ENCODE measurements around the gene WNK2. TPM values are rescaled to one million over a fixed set of nuclear protein-coding genes. Genes with fewer than 3 reads are reported as not detected.
"Not testable (repeated sequence)": the region's sequence is repeated elsewhere in the genome, so short reads cannot be mapped to it uniquely, and the experiment has no call there.

Gene WNK2
- total and polyA plus RNA-seq, 4 donors, result 0.13 to 3.7 (median 2.9) TPM

GRCh38 chr9:93143830-93144530 lies 40.0 kb upstream of the WNK2 start:
- DNase-seq, result peak; percentile 58 to 81
- H3K27me3 ChIP-seq (ENCODE audit: control insufficient read depth in 1 of 2, insufficient read depth in 2 of 2, low read length in 1 of 2), result no peaks in the 10 kb centered on the region
- no peaks in the 10 kb centered on the region for H3K9me3 ChIP-seq (ENCODE audit: control insufficient read depth, low read length)
- no peaks in the 10 kb centered on the region for H3K4me1 ChIP-seq (ENCODE audit: control insufficient read depth in 1 of 2, insufficient read depth in 2 of 2, low read length in 2 of 2)
- no peaks in the 10 kb centered on the region for H3K36me3 ChIP-seq (ENCODE audit: control insufficient read depth in 1 of 2, insufficient read depth in 2 of 2, low read length in 1 of 2)
- intact Hi-C loops (cut with DNase I), result no loop called here
- peak; percentile 77 for ATAC-seq (ENCODE audit: low FRiP score)
- peak overlapping the region in 1 of 2 donors; percentile 52 for H3K27ac ChIP-seq (ENCODE audit: low read depth in 1 of 2, low read length in 2 of 2)
- 24 to 25% methylated on average over 15 of the region's 15 CpGs for WGBS, 2 donors
- H3K4me3 ChIP-seq (ENCODE audit: low read length in 2 of 2), result no peak overlapping the region

GRCh38 chr9:93146696-93147095 lies 37.2 kb upstream of the WNK2 start:
- 88 to 93% methylated on average over 6 of the region's 6 CpGs for WGBS, 2 donors
- ATAC-seq (ENCODE audit: low FRiP score); intact Hi-C loops (cut with DNase I); DNase-seq; H3K27me3 ChIP-seq (ENCODE audit: control insufficient read depth in 1 of 2, insufficient read depth in 2 of 2, low read length in 1 of 2); H3K4me1 ChIP-seq (ENCODE audit: control insufficient read depth in 1 of 2, insufficient read depth in 2 of 2, low read length in 2 of 2); H3K9me3 ChIP-seq (ENCODE audit: control insufficient read depth, low read length); H3K27ac ChIP-seq (ENCODE audit: low read depth in 1 of 2, low read length in 2 of 2); H3K36me3 ChIP-seq (ENCODE audit: control insufficient read depth in 1 of 2, insufficient read depth in 2 of 2, low read length in 1 of 2); H3K4me3 ChIP-seq (ENCODE audit: low read length in 2 of 2): not testable (repeated sequence)

DNA sequence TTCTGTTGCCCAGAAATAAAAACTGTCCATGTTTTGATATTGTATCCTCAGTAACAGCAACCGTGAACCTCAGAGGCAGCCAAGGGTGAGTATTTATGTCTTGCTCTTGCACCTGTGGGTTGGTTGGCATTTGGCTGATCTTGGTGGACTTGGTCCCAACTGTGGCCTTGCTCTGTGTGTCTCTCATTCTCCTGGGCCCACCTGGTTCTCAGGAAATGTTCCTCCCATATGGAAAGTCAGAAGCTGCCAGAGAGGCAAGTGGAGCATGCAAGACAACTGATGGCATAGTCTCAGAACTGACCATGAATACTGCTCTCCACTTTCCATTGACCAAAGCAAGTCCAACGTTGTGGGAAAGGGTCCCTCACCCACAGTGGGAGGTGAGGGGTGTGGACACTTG lies 36.3 kb upstream of the WNK2 start:
- Histone ChIP-seq H3K4me3 (ENCODE audit: low read length in 2 of 2) (no peak overlapping the region), H3K4me1 (ENCODE audit: control insufficient read depth in 1 of 2, insufficient read depth in 2 of 2, low read length in 2 of 2) (no peaks in the 10 kb centered on the region), H3K27me3 (ENCODE audit: control insufficient read depth in 1 of 2, insufficient read depth in 2 of 2, low read length in 1 of 2) (no peaks in the 10 kb centered on the region), H3K9me3 (ENCODE audit: control insufficient read depth, low read length) (no peaks in the 10 kb centered on the region), H3K27ac (ENCODE audit: low read depth in 1 of 2, low read length in 2 of 2) (no peak overlapping the region), H3K36me3 (ENCODE audit: control insufficient read depth in 1 of 2, insufficient read depth in 2 of 2, low read length in 1 of 2) (no peaks in the 10 kb centered on the region)
- DNase-seq (no peak), ATAC-seq (ENCODE audit: low FRiP score) (no peak)
- intact Hi-C loops (cut with DNase I), result no loop called here
- 76 to 78% methylated on average over 2 of the region's 2 CpGs for WGBS, 2 donors

GRCh38 chr9:93148721-93149120 lies 35.2 kb upstream of the WNK2 start:
- 93 to 95% methylated on average over 2 of the region's 2 CpGs for WGBS, 2 donors
- no peak overlapping the region for H3K4me3 ChIP-seq (ENCODE audit: low read length in 2 of 2)
- H3K9me3 ChIP-seq (ENCODE audit: control insufficient read depth, low read length), result no peaks in the 10 kb centered on the region
- no peak for ATAC-seq (ENCODE audit: low FRiP score)
- no peaks in the 10 kb centered on the region for H3K4me1 ChIP-seq (ENCODE audit: control insufficient read depth in 1 of 2, insufficient read depth in 2 of 2, low read length in 2 of 2)
- no peak for DNase-seq
- intact Hi-C loops (cut with DNase I), result no loop called here
- no peaks in the 10 kb centered on the region for H3K36me3 ChIP-seq (ENCODE audit: control insufficient read depth in 1 of 2, insufficient read depth in 2 of 2, low read length in 1 of 2)
- no peak overlapping the region for H3K27ac ChIP-seq (ENCODE audit: low read depth in 1 of 2, low read length in 2 of 2)
- H3K27me3 ChIP-seq (ENCODE audit: control insufficient read depth in 1 of 2, insufficient read depth in 2 of 2, low read length in 1 of 2), result no peaks in the 10 kb centered on the region

DNA sequence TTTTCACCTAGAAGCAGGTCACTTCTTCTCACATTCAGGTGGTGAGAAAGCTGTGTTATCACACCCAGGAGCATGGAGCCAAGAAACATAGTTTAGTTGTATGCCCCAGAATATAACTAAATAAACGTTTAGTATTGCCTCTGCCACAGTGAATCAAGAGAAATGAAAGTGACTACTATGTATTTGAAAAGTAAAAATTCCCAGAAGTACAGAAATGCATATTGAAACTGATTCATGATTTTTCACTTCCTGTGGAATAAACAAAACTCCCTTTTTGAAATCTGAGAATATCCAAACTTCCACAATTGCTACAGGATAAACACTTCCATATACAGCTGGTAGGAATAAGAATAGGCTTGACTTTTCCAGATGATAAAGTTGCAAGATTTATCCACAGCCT lies 34.6 kb upstream of the WNK2 start:
- Histone ChIP-seq H3K27me3 (ENCODE audit: control insufficient read depth in 1 of 2, insufficient read depth in 2 of 2, low read length in 1 of 2) (no peaks in the 10 kb centered on the region), H3K36me3 (ENCODE audit: control insufficient read depth in 1 of 2, insufficient read depth in 2 of 2, low read length in 1 of 2) (no peaks in the 10 kb centered on the region), H3K4me3 (ENCODE audit: low read length in 2 of 2) (no peak overlapping the region), H3K4me1 (ENCODE audit: control insufficient read depth in 1 of 2, insufficient read depth in 2 of 2, low read length in 2 of 2) (no peaks in the 10 kb centered on the region), H3K9me3 (ENCODE audit: control insufficient read depth, low read length) (no peaks in the 10 kb centered on the region), H3K27ac (ENCODE audit: low read depth in 1 of 2, low read length in 2 of 2) (no peak overlapping the region)
- ATAC-seq (ENCODE audit: low FRiP score) (no peak), DNase-seq (no peak)
- intact Hi-C loops (cut with DNase I), result no loop called here
- 22 to 28% methylated on average over 1 of the region's 1 CpG for WGBS, 2 donors

- no peak for DNase-seq
- ATAC-seq (ENCODE audit: low FRiP score), result no peak
- Histone ChIP-seq H3K36me3 (ENCODE audit: control insufficient read depth in 1 of 2, insufficient read depth in 2 of 2, low read length in 1 of 2) (no peaks in the 10 kb centered on the region), H3K4me3 (ENCODE audit: low read length in 2 of 2) (no peak overlapping the region), H3K27ac (ENCODE audit: low read depth in 1 of 2, low read length in 2 of 2) (no peak overlapping the region), H3K27me3 (ENCODE audit: control insufficient read depth in 1 of 2, insufficient read depth in 2 of 2, low read length in 1 of 2) (no peaks in the 10 kb centered on the region), H3K4me1 (ENCODE audit: control insufficient read depth in 1 of 2, insufficient read depth in 2 of 2, low read length in 2 of 2) (no peaks in the 10 kb centered on the region), H3K9me3 (ENCODE audit: control insufficient read depth, low read length) (no peaks in the 10 kb centered on the region)
- intact Hi-C loops (cut with DNase I), result no loop called here
- WGBS, 2 donors, result 93% methylated on average over 10 of the region's 10 CpGs
Observed at GRCh38 chr9:93151097-93151784, 32.7 kb upstream of the WNK2 start.

DNA sequence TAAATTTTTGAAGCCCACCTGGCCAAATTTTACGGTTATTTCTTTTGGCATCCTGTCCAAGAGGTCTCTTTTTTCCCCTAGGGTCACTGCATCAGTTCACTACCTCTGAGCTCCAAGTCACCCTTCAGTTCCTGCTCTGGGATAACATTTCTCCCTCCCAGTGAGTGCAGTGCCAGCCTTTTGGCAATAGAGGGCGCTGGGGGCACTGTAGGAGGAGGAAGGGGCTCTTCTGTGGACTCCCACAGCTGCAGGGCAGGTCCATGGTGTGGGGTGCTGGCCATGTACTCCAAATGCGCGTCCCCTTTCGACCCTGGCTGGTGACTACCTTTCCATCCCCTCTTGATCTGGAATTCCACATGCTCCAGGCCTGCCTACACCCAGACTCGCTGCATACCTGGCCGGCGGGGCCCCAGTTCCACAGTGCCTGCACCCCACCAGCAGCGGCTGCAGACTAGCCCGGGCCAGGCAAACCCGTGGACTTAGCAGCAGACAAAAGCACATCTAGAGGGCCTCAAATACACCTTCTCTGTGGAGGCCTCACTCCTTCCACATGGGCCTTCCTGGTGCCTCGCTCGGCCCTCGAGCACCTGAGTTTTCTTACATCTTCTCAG lies 29.5 kb upstream of the WNK2 start:
- Histone ChIP-seq H3K9me3 (ENCODE audit: control insufficient read depth, low read length) (no peaks in the 10 kb centered on the region), H3K4me1 (ENCODE audit: control insufficient read depth in 1 of 2, insufficient read depth in 2 of 2, low read length in 2 of 2) (no peaks in the 10 kb centered on the region), H3K27ac (ENCODE audit: low read depth in 1 of 2, low read length in 2 of 2) (no peak overlapping the region), H3K27me3 (ENCODE audit: control insufficient read depth in 1 of 2, insufficient read depth in 2 of 2, low read length in 1 of 2) (no peaks in the 10 kb centered on the region), H3K36me3 (ENCODE audit: control insufficient read depth in 1 of 2, insufficient read depth in 2 of 2, low read length in 1 of 2) (no peaks in the 10 kb centered on the region), H3K4me3 (ENCODE audit: low read length in 2 of 2) (no peak overlapping the region)
- whole genome bisulfite sequencing, 2 donors, result 78 to 81% methylated on average over 14 of the region's 14 CpGs
- ATAC-seq (ENCODE audit: low FRiP score) (peak; percentile 36), DNase-seq (no peak)
- intact Hi-C loops (cut with DNase I), result no loop called here

DNA sequence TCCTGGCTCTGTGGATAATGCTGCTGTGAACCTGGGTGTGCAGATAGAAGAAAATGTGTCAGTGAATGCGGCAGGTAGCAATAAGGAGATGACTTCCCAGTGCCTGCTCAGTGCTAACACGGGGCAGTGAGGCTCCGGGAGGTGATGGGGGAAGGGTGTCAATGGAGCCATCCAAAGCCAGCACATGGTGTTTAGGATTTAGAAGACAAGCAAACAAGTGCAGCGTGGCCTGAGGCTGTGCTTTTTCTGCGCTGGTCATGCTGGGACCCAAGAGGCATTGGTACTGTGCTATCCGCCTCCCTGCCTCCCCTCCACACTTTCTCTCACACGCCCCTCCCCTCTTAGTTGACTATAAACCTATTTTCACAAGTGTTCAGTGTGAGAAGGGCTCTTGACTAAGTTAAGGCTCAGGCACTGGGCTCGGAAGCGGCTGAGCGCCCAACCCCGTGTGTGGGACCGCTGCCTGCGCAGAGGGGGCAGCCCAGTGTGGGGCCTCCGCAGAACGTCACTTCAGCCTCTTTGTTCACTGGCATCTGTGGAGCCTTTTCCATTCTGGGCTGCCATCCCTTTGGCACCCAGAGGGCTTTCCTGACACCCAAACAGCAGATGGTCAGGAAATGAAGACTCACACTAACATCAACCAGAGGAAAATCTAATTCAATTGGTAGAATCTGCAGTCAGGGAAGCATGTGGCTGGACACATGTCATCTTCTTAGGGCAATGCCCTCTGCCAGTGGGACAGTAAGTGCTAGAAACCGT lies 28.0 kb upstream of the WNK2 start:
- 87 to 91% methylated on average over 16 of the region's 16 CpGs for WGBS, 2 donors
- no peaks in the 10 kb centered on the region for H3K27me3 ChIP-seq (ENCODE audit: control insufficient read depth in 1 of 2, insufficient read depth in 2 of 2, low read length in 1 of 2)

More for the DNA sequence above, 28.0 kb upstream of the WNK2 start:
- Histone ChIP-seq H3K4me1 (ENCODE audit: control insufficient read depth in 1 of 2, insufficient read depth in 2 of 2, low read length in 2 of 2) (no peaks in the 10 kb centered on the region), H3K9me3 (ENCODE audit: control insufficient read depth, low read length) (no peaks in the 10 kb centered on the region), H3K4me3 (ENCODE audit: low read length in 2 of 2) (no peak overlapping the region), H3K36me3 (ENCODE audit: control insufficient read depth in 1 of 2, insufficient read depth in 2 of 2, low read length in 1 of 2) (no peaks in the 10 kb centered on the region), H3K27ac (ENCODE audit: low read depth in 1 of 2, low read length in 2 of 2) (no peak overlapping the region)
- intact Hi-C loops (cut with DNase I), result no loop called here
- DNase-seq, result no peak
- no peak for ATAC-seq (ENCODE audit: low FRiP score)
